Effector memory CD4-positive, alpha-beta T cell (primary cell): ENCODE results near the gene TEK.
"Not testable (repeated sequence)": the region's sequence is repeated elsewhere in the genome, so short reads cannot be mapped to it uniquely, and the experiment has no call there.

Experiments
- DNase-seq, 3 donors: peaks; one replicate each; pipeline ENCODE4 v3.0.0-alpha.2; 2020
- H3K27ac ChIP-seq: 2 replicates; pipeline ENCODE4 v1.7.0; 2013; ENCODE audit warnings: mild to moderate bottlenecking, low read length, moderate library complexity; ENCODE audit not compliant: insufficient read depth, poor library complexity, severe bottlenecking
- H3K27me3 ChIP-seq: replicated peaks from 2 replicates; pipeline ENCODE4 v1.7.0; 2013; ENCODE audit warnings: mild to moderate bottlenecking, low read length; ENCODE audit not compliant: insufficient read depth, control insufficient read depth, poor library complexity, severe bottlenecking
- H3K36me3 ChIP-seq: 2 replicates; pipeline ENCODE4 v1.7.0; 2013; ENCODE audit warnings: mild to moderate bottlenecking, low read length, moderate library complexity; ENCODE audit not compliant: control insufficient read depth, insufficient read depth
- H3K4me1 ChIP-seq: 2 replicates; pipeline ENCODE4 v1.7.0; 2013; ENCODE audit warnings: low read length, mild to moderate bottlenecking; ENCODE audit not compliant: control insufficient read depth, insufficient read depth, poor library complexity, severe bottlenecking
- H3K4me3 ChIP-seq: 2 replicates; pipeline ENCODE4 v1.7.0; 2013; ENCODE audit warnings: low read length, low read depth, mild to moderate bottlenecking; ENCODE audit not compliant: insufficient read depth, poor library complexity, severe bottlenecking
- H3K9me3 ChIP-seq: 2 replicates; pipeline ENCODE4 v1.7.0; 2013; ENCODE audit warnings: mild to moderate bottlenecking, low read length, moderate library complexity; ENCODE audit not compliant: control insufficient read depth

The TEK gene

GRCh38 chr9:27089706-27090105 is 19.3 kb upstream of the TEK start:
- no peaks in the 10 kb centered on the region for H3K4me1 ChIP-seq

DNA sequence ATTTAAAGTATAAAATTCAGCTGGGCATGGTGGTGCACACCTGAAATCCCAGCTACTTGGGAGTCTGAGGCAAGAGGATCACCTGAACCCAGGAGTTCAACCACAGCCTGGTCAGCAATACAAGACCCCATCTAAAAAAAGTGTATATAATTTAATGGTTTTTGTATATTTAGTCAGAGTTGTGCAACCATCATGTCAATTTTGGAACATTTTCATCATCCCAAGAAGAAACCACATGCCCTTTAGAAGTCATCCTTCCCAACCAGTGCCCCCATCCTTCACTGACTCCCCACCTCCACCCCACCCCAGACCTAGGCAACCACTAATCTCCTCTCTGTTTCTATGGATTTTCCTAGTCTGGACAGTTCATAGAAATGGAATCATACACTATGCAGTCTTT is 18.8 kb upstream of the TEK start:
- no peaks in the 10 kb centered on the region for H3K27me3 ChIP-seq
- H3K36me3 ChIP-seq = no peaks in the 10 kb centered on the region
- no peak overlapping the region for H3K27ac ChIP-seq
- no peaks in the 10 kb centered on the region for H3K9me3 ChIP-seq
- no peaks in the 10 kb centered on the region for H3K4me1 ChIP-seq
- no peak for DNase-seq
- no peak overlapping the region for H3K4me3 ChIP-seq

More at GRCh38 chr9:27089706-27090105, 19.3 kb upstream of the TEK start:
- no peaks in the 10 kb centered on the region for H3K27me3 ChIP-seq
- H3K27ac ChIP-seq = no peak overlapping the region
- no peaks in the 10 kb centered on the region for H3K36me3 ChIP-seq
- H3K9me3 ChIP-seq = no peaks in the 10 kb centered on the region
- no peak overlapping the region for H3K4me3 ChIP-seq
- no peak for DNase-seq

- Histone ChIP-seq H3K36me3 (no peaks in the 10 kb centered on the region), H3K27ac (no peak overlapping the region), H3K4me1 (no peaks in the 10 kb centered on the region), H3K27me3 (no peaks in the 10 kb centered on the region), H3K4me3 (no peak overlapping the region), H3K9me3 (no peaks in the 10 kb centered on the region)
- DNase-seq = no peak
Observed at GRCh38 chr9:27090711-27091110, 18.3 kb upstream of the TEK start.

DNA sequence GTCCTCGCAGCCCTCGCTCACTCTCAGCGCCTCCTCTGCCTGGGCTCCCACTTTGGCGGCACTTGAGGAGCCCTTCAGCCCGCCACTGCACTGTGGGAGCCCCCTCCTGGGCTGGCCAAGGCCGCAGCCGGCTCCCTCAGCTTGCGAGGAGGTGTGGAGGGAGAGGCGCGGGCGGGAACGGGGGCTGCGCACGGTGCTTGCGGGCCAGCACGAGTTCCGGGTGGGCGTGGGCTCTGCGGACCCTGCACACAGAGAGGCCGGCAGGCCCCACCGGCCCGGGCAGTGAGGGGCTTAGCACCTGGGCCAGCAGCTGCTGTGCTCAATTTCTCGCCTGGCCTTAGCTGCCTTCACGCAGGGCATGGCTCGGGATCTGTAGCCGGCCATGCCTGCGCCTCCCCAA is 16.5 kb upstream of the TEK start:
- not testable (repeated sequence) for DNase-seq, H3K9me3 ChIP-seq

GRCh38 chr9:27093384-27094067 is 15.5 kb upstream of the TEK start:
- H3K27ac ChIP-seq, H3K9me3 ChIP-seq, H3K4me1 ChIP-seq, H3K27me3 ChIP-seq, H3K36me3 ChIP-seq, H3K4me3 ChIP-seq, DNase-seq: not testable (repeated sequence)

More for the DNA sequence above, 16.5 kb upstream of the TEK start:
- not testable (repeated sequence) for H3K4me3 ChIP-seq, H3K36me3 ChIP-seq, H3K4me1 ChIP-seq, H3K27ac ChIP-seq, H3K27me3 ChIP-seq

DNA sequence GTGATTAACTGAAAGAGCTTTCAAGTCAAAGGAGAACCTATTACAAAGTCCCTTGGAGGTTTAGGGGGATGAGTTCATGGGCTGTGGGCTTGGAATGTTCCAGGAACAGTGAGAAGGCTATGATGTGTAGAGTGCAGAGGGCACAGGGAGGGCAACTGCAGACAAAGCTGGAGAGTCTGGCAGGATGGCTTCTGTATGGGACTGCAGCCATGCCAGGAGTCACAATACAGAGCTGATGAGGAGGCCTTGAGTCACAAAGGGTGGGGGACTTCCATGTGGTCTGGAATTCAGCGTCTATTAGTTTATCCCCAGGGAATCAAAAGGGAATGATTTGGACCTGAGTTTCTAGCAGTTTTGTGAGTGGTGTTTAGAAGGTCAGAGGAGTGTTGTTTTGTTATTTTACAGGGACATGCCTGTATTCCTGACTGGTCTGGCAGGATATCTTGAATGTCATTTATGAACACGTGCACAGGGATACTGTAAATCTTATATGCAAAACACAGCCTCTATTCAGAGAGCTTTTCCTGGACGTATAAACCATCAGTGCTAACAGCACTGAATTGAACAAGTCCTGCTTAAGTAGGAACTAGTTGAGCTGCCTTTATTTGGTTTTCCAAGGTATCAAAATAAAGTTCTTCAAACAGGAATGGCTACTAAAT is 14.3 kb upstream of the TEK start:
- Histone ChIP-seq H3K9me3 (no peaks in the 10 kb centered on the region), H3K4me3 (no peak overlapping the region), H3K27ac (no peak overlapping the region), H3K27me3 (no peaks in the 10 kb centered on the region), H3K36me3 (no peaks in the 10 kb centered on the region), H3K4me1 (no peaks in the 10 kb centered on the region)
- DNase-seq = no peak

DNA sequence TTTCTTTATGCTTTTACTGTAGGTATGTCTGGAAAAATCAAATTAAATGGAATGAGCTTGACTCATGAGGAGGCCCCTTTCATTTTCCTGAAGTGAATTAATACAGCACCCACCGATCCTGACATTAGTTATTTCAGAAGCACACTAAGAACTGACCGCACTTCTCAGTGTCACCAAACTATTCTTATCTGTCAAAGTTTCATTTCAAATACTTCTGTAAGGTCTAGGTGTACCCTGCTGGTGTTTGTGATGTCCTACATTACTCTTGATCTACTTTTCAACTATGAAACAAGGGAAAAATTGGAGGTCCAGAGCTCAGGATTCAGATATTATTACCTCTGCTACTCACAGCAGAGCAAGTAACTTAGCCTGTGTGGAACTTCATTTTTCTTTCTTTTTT is 1.8 kb upstream of the TEK start:
- Histone ChIP-seq H3K4me1 (no peaks in the 10 kb centered on the region), H3K4me3 (no peak overlapping the region), H3K9me3 (no peaks in the 10 kb centered on the region), H3K27ac (no peak overlapping the region), H3K36me3 (no peaks in the 10 kb centered on the region), H3K27me3 (no peaks in the 10 kb centered on the region)
- no peak for DNase-seq

DNA sequence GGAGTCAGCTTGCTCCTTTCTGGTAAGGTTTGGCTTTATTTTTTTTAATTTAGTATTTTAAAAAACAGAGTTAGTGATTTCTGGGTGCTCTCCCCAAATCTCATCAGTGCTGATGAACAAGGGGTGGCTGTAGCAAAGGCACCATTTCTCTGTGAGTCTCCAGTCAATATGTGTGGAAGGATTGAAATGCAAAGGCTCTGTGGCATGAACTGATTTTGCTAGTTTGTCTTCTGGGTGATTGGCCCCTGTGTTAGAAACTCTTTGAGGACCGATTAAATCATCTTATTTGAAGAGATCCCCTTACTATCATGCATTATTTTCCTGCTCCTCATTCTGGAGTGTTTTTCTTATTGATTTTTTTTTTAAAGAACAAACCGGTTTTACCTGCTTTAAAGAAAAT is 596 bp downstream of the TEK start:
- no peaks in the 10 kb centered on the region for H3K4me1 ChIP-seq
- H3K27ac ChIP-seq = no peak overlapping the region
- no peaks in the 10 kb centered on the region for H3K9me3 ChIP-seq
- DNase-seq = no peak
- no peaks in the 10 kb centered on the region for H3K27me3 ChIP-seq
- no peak overlapping the region for H3K4me3 ChIP-seq
- no peaks in the 10 kb centered on the region for H3K36me3 ChIP-seq

GRCh38 chr9:27110181-27110580 is 1.2 kb downstream of the TEK start:
- no peak for DNase-seq
- no peaks in the 10 kb centered on the region for H3K36me3 ChIP-seq
- no peak overlapping the region for H3K27ac ChIP-seq
- H3K9me3 ChIP-seq = no peaks in the 10 kb centered on the region
- H3K4me1 ChIP-seq = no peaks in the 10 kb centered on the region
- H3K4me3 ChIP-seq = no peak overlapping the region
- no peaks in the 10 kb centered on the region for H3K27me3 ChIP-seq

DNA sequence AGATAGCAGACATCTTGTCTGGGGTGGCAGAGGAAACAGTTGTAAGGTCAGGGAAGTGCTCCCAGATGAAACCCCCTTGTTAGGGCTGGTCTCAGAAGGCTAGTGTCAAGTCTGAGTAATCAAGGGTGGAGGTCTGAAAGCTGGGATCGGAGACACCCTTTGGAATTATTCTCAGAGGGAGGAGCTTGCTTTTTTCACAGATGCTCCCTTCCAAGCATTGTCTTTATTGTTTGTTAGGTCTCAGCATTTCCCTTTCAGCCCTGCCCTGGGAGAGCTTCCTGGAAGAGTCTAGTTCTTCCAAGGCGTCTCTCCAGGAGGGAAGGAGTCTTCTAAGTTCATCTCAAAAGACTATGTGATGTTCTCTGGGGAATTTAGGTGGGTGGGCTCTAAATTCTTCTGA is 3.2 kb downstream of the TEK start:
- Histone ChIP-seq H3K4me3 (no peak overlapping the region), H3K27ac (no peak overlapping the region), H3K27me3 (no peaks in the 10 kb centered on the region), H3K36me3 (no peaks in the 10 kb centered on the region), H3K9me3 (no peaks in the 10 kb centered on the region), H3K4me1 (no peaks in the 10 kb centered on the region)
- DNase-seq = no peak
